Kidney glomerular epithelial cell (primary cell): ENCODE data around the gene TMEM150B.

Experiments used
- DNase-seq: peaks from one replicate; lab custom pipeline; 2025; lab: John Stamatoyannopoulos, UW

Gene TMEM150B, protein sequence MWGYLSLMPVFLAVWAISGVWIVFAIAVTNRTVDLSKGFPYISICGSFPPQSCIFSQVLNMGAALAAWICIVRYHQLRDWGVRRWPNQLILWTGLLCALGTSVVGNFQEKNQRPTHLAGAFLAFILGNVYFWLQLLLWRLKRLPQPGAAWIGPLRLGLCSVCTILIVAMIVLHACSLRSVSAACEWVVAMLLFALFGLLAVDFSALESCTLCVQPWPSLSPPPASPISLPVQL

DNA sequence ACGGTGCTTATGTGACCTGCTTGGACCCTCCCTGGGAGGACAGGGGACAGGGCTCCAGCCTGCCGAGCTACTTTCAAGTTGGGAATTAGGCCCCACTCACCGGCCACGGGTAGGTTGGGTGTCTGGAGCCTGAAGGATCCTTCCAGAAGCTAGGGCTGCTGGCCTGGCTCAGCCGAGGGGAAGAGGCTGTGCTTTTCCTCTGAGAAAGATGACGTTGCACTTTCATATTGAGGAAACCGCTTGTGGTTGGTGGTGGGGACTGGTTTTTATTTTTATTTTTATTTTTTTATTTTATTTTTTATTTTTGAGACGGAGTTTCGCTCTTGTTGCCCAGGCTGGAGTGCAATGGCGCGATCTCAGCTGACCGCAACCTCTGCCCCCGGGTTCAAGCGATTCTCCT, at the start of gene TMEM150B:
Gene TMEM150B, minus strand, starts transcription at position 170 of the 400 bp plus-strand sequence. CDS start 4,305 bp downstream, outside the sequence.
- no peak for DNase-seq

DNA sequence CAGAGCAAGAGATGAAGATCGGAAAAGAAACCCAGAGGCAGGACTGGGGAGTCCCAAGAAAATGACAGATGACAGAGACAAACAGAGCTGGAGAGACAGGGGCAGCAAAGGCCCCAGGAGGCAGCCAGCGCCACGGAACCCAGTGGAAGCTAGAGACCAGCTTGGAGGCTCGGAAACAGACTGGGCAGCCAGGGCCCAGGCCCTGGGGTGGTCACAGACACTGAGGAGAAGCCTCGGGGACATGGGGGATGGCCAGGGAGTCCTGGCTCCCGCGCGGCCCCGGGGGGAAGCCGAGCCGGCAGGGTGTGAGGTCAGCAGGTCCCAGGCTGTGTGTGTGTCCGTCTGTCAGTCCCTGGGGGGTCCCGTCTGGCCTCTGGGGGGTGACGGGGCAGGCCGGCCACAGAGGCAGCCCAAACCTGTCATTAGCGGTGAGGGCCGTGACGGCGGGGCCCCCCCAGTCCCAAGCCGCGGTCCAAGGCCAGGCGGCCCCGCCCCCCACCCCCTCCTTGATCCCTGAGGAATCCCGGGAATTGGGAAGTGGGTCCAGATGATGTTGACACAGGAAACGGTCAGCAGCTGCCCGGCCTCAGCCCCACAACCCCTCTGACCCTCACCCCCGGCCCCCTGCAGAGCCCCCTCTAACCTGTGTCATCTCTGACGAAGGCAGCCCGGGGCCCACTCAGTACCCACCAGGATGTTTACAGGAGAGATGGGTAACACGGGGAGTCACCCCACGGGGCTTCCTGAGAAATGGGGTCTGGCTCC, 49.0 kb upstream of the TMEM150B start:
- no peak for DNase-seq

DNA sequence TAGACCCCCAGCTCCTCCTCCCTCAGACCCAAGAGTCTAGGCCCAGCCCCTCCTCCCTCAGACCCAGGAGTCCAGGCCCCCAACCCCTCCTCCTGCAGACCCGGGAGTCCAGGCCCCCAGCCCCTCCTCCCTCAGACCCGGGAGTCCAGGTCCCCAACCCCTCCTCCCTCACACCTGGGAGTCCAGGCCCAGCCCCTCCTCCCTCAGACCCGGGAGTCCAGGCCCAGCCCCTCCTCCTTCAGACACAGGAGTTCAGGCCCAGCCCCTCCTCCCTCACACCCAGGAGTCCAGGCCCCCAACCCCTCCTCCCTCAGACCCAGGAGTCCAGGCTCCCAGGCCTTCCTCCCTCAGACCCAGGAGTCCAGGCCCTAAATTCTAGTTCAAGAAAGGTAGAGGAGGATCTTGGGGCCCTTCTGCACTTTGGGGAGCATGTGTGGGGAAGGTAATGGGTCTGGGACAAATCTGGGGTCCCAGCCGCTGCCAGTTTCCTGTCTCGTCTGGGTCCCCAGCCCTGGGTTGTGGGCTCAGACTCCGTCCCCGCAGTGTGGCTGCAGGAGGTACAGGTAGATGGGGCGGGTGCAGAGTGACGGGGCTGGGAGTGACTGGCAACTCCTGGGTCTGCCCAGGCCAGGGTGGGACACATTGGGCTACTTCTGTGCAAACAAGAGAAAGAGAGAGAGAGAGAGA, 48.3 kb upstream of the TMEM150B start:
- DNase-seq = no peak

DNA sequence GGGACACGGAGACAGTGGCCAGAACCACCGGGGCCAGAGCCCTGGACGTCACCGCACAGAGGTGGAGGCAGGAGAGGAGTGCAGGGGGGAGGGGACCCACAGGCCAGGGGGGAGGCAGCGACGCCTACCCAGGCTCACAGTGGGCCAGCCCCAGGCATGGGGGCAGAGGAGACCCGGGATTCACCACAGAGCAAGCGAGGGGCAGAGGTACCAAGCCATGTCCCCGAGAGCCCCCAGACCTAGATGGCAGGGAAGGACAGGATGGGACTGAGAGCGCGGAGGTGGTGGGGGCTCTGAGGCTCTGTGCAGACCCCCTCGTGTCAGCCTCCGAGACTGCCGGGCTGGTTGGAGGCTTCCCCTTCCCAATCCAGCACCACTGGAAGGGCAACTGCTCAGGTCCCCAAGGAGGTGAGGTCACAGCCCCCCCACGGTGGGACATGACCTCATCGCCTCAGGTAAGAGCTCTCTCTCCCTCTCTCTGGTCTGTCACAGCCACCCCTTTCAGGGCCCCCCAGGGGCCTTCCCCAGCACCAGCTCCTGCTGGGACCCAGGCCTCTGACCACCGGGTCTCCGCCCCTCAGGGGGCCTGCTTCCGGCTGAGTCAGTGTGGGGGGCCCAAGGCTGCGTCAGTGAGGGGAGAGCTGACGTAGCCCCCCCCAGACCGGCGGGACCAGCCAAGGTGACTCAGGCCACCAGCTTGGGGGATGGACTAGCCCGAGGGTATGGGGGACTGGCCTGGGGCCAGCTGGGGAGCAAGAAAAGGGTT, 47.4 kb upstream of the TMEM150B start:
- no peak for DNase-seq

DNA sequence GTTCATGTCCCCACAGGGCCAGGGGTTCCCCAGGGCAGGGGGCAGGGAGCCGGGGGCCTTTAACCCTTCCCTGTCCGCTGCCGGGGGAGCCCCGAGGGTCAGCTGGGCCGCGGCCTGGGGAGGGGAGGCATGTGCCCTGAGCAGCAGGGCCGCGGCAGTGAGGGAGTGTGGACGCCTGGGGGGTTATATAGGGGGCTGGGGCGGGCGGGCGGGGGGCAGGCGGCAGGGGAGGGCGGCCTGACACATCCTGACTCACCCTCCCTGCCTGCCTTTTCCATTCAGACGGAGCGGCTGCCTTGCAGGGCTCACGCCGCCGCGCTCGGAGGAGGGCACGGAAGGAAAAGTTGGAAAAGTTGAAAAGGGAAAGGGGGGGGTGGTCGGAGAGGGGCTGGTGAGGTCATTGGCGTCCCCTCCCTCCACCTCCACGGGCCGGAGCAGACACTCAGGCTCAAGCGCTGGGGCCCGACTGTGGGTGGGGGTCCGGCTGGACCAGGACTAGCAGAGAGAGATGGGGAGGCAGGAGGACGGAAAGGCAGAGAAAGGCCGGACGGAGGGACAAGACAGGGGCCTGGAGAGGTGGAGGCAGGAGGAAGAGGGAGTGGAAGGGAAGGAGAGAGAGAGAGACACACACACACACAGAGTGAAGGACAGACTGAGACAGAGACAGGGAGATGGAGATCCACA, 45.3 kb upstream of the TMEM150B start, which contains the start of gene IL11:
Gene IL11, minus strand, starts transcription at position 159 of the 684 bp plus-strand sequence. Its CDS starts 153 bp downstream, at position 6.
- peak; percentile 68 for DNase-seq

DNA sequence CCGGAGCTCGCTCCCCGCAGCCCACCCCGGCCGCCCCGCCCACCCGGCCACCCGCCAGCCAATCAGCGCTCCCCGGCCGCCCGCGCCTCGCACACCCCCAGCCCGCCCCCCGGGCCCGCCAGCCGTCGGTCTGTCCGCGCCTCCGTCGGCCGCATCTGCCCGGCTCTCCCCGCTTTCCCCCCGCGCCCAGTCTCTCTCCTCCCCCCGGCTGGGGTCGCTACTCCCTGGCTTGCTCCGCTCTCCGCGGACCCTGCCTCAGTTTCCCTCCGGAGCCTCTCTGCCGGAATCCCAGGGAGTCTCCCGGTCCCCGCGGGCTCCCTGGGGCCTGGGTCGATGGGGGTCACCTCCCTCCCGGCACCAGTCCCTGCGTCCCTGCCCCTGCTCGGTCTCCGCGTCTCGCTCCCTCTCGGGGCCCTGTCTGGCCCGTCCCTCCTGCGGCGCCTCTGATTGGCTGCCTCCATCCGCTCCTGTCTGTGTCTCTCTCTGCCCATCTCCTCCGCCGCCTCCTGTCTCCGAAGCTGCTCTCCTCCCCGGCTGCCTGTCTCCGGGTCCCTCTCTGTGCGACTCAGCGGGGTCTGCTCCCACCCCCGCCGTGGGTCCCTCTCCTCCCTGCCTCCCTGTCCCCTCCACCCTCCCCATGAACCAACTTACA, 44.6 kb upstream of the TMEM150B start:
- peak; percentile 41 for DNase-seq

DNA sequence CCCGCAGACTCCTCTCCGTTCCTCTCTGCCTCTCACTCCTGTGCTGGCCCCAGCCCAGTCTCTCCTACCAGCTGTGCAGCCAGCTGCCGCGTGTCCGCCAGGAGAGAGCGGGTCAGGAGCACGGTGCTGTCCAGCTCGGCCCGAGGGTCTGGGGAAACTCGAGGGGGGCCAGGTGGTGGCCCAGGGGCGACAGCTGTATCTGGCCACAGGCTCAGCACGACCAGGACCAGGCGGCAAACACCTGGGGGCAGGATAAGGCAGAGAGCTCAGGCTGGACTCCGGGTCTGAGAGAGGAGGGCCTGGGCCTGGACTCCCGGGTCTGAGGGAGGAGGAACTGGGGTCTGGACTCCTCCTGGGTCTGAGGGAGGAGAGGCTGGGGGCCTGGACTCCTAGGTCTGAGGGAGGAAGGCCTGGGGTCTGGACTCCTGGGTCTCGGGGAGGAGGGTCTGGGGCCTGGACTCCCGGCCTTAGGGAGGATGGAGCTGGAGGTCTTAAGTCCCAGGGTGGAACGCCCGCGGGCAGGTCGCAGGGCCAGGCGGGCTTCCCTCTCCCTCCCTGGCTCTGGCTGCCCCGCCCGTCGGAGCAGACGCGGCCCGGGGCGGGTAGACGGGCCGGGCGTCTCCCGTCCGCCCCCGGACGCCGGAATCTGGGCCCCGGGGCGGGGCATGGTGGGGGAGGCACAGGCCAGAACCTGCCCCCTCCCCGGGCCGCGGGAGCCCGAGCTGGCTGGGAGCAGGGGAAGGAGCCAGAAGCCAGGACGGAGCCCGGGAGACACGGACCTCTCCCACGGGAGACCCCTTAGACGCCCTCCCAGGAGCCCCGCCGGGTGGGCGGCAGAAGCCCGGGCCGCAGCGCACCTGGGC, 43.8 kb upstream of the TMEM150B start:
- DNase-seq = peak; percentile 29

DNA sequence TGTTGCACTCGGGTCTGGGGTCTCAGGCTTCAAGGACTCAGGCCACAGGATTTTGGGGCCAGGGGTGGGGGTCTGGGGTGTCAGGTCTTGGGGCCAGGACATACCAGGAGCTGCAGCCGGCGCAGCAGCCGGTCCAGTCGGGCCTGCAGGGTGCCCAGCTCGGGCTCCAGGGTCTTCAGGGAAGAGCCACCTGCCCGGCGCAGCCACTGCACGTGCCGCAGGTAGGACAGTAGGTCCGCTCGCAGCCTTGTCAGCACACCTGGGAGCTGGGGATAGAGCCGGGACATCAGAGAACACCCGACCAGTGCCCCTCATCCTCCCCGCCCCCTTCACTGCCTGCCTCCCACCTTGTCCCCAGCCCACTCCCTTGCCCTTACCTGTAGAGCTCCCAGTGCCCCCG, 43.0 kb upstream of the TMEM150B start:
- no peak for DNase-seq

DNA sequence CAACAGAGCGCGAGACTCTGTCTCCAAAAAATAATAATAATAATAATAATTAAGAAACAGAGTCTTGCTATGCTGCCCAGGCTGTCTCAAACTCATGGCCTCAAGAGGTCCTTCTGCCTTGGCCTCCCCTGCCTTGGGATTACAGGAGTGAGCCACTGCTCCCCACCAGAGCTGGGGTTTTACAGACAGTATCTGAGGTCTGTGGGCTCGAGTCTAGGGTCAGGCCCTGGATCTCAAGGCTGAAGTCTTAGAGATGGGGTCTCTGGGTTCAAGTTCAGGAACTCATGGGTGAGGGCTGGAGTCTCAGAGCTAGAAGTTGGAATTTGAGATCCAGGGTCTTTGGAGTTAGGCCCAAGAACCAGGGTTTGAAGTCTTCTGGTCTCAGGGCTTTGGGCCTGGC, 41.6 kb upstream of the TMEM150B start:
- no peak for DNase-seq

DNA sequence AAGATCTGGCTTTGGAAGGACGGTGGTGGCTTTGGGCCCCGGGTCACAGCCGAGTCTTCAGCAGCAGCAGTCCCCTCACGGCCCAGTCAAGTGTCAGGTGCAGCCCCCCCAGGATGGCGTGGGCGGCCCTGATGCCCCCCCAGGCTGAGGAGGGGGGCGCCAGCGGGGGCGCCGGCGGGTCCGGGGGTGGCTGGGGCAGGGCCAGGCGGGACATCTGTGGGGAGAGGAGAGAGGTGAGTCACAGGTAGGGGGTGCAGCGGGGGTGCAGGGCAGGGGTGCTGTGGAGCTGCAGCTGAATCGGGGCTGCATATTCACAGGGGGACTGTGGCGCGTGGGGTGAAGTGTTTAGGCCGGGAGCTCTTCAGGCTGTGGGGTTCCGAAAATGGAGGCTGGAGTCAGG, 40.8 kb upstream of the TMEM150B start:
- DNase-seq = no peak

DNA sequence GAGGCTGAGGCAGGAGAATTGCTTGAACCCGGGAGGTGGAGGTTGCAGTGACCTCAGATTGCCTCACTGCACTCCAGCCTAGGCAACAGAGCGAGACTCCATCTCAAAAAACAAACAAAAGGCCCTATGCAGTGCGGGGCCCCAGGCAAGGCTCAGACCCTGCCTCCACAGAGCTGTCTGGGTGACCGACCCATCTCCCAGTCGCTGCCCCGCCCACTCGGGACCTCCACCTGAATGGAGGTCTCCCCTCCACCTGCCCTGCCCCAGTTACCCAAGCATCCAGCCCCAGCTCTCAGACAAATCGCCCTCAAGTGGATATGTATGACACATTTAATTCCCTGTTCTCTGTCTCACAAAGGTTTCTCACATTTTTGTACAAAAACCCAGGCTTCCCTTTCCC, 40.1 kb upstream of the TMEM150B start:
- no peak for DNase-seq

DNA sequence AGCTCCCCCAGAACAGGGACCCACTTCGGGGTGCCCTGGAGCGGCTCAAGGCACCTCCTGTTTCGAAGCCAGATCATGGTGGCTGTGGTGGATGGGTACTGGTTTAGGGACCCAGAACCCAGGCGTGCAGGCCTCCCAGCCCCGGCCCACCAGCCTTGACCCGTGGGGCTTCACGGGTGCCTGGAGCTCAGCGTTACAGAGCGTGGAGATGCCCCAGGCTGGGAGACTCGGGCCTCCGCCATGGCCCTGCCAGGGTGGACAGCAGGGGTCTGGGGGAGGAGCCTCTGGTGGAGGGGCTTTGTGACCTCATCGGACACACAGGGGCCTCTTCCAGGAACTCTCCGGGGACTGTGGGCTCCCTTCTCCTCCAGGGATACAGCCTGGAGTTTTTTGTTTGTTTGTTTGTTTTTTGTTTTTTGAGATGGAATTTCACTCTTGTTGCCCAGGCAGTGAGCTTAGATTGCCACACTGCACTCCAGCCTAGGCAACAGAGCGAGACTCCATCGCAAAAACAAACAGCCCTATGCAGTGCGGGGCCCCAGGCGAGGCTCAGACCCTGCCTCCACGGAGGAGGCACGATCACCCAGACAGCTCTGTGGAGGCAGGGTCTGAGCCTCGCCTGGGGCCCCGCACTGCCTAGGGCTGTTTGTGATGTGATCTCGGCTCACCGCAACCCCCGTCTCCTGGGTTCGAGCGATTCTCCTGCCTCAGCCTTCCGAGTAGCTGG, 38.0 kb upstream of the TMEM150B start, which contains the start of gene GARIN5B:
Gene GARIN5B, minus strand, starts transcription at position 271 of the 727 bp plus-strand sequence. Its CDS starts 194 bp downstream, at position 77.
- DNase-seq = no peak

DNA sequence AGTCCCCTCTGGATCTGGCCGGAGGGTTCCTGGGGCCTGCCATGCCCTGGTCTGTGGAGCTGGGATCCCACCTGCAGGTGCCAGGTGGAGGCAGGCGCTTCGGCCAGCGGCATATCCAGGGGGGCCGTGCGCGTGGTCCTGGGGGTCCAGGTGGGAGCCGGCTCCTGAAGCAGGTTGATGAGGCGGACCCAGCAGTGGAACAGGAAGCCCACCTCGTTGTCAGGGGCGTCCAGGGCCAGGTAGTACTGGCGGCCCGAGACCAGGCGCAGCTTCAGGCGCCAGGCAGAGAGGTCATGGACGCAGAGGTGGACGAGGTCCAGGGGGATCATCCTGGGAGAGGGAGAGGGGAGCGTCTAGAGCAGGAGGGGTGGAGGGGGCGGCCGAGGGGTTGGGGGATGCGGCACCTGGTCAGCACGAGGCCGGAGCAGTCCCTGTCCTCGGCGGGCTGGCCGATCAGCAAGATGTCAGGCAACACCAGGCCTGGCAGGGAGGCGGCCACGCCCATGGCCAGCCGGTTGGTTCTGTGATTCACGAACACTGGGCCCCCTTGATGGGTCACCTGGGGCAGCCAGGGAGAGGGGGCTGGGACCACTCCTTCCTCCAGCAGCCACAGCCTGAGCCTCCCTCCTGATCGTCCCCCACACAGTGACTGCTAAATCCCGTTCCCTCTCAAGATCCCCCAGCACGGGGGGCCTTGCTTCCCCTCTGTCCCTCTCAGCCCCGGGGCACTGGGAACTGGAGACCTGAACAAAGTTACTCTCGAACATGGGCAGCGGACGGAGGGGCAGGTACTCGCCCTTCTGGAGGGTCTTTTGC, 37.2 kb upstream of the TMEM150B start:
- no peak for DNase-seq

DNA sequence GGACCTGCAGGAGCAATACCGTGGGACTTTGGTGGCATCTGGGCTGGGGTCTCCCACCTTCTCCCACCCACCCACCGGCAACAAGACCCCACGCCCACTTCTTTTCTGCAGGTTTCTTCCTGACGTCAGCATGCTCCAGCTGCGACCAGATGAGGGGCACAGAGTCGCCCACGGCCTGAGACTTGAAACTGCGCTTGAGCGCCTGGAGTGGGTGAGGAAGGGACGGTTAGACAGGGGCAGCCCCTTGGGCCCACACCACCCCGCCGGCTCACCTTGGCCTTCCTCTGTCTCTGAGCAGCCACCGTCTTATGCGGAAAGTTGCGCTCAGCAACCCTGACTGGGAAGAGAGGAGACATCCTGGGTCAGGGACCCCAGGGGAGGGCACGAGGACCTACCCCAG, 35.8 kb upstream of the TMEM150B start:
- no peak for DNase-seq

DNA sequence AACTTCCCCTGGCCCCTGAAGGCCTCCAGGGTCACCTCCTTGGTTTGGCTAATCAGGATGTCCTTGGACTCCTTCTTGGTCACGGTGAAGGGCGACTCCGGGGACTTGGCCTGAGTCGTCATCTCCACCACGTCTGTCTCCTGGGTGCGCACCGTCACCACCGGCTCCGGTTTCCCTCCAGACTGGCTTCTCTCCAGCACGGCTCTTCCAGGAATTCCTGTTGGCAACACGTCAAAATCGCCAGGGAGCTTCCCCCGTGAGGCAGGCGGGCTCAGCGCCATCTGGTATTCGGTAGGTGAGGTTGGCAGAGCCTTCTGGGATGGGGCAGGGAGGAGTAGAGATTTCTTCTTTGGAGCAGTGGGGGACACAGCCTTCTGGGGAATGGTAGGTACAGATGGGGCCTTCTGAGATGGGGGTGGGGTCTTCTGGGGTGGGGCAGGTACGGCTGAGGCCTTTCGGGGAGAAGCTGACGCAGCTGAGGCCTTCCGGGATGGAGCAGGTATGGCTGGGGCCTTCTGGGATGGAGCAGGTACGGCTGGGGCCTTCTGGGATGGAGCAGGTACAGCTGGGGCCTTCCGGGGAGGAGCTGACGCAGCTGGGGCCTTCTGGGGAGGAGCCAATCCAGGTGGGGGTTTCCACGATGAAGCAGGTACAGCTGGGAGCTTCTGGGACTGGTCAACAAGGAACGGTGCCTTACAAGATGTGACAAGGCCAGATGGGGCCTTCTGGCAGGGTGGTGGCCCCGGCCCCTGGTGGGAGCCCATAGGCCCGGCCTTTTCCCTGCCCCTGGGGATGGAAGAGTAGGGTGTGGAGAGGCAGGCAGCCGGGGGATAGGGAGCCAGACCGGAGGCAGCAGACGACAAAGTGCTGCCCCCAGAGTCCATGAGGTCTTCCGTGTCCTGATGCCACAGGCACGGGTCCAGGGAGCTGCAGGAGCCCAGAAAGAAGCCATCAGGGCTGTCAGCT, 34.1 kb upstream of the TMEM150B start:
- DNase-seq = no peak

DNA sequence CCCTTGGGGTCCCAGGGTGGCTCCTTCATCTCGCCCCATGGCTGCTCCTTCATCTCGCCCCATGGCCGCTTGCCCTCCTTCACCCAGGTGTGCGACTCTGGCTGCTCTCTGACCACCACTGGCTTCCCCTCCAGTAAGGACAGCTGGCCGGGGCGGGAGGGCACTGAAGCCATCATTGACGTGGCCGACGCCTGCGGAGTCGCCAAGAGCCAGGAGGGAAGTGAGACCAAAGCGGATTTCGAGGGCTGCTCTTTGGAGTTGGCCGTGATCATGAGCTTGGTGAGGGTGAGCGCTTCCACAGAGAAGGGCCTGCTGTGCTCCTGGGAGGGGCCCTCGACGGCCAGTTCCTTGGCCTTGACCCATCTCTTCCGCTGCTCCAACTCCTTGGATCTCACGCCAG, 33.4 kb upstream of the TMEM150B start:
- no peak for DNase-seq

DNA sequence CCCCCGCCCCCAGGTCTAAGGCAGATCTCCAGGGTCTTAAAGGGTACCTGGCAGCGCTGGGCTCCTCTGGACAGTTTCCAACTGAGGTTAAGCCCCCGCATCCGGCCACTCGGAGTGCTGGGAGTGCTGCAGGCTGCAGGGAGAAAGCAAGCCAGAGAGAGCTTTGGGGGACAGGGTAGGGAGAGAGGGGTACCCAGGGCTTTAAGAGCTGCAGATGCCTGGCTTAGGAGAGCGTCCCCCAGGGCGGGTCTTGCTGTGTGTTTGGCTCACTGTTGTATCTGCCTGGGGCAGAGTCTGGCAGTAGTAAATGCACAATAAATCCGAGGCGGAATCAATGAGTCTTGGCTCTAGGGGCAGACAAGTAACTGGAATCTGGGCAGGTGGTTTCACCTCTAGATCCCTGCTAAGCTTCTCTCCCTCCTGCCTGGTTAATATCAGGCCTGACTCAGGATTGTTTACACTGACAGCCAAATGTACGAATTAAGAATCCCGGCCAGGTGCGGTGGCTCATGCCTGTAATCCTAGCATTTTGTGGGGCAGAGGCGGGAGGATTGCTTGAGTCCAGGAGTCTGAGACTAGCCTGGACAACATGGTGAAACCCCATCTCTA, 30.2 kb upstream of the TMEM150B start:
- DNase-seq = no peak
